ENCODE data around the gene SNRNP70.
"Not testable (repeated sequence)": the region's sequence is repeated elsewhere in the genome, so short reads cannot be mapped to it uniquely, and the experiment has no call there.

SNRNP70 gene

GRCh38 chr19:49121841-49122240 is 36.6 kb downstream of the SNRNP70 start:
- not testable (repeated sequence) for DNase-seq

- not testable (repeated sequence) for DNase-seq
These were observed 38.0 kb downstream of the SNRNP70 start for GRCh38 chr19:49123285-49123684.

GRCh38 chr19:49125025-49125731 is 39.9 kb downstream of the SNRNP70 start:
- DNase-seq: no peak

- no peak for DNase-seq
These were observed 41.3 kb downstream of the SNRNP70 start for GRCh38 chr19:49126575-49126974.

GRCh38 chr19:49127225-49127624 is 42.0 kb downstream of the SNRNP70 start:
- not testable (repeated sequence) for DNase-seq

GRCh38 chr19:49127674-49128544 is 42.7 kb downstream of the SNRNP70 start:
- DNase-seq: peak; percentile 99

- DNase-seq: no peak
These were observed 43.4 kb downstream of the SNRNP70 start for GRCh38 chr19:49128545-49129237.

GRCh38 chr19:49129238-49129583 is 44.0 kb downstream of the SNRNP70 start:
- DNase-seq: no peak

- no peak for DNase-seq
These were observed 45.1 kb downstream of the SNRNP70 start for GRCh38 chr19:49130325-49130724.

GRCh38 chr19:49132974-49133609 is 47.8 kb downstream of the SNRNP70 start:
- no peak for DNase-seq

- DNase-seq: peak; percentile 80
These were observed 48.6 kb downstream of the SNRNP70 start for GRCh38 chr19:49133621-49134454.

- no peak for DNase-seq
These were observed 50.4 kb downstream of the SNRNP70 start for GRCh38 chr19:49135686-49136085.

- DNase-seq: no peak
These were observed 51.5 kb downstream of the SNRNP70 start for GRCh38 chr19:49136771-49137171.

GRCh38 chr19:49140951-49141350 is 55.7 kb downstream of the SNRNP70 start:
- DNase-seq: no peak

- no peak for DNase-seq
These were observed 56.1 kb downstream of the SNRNP70 start for GRCh38 chr19:49141352-49141751.

- DNase-seq: peak; percentile 89
These were observed 57.6 kb downstream of the SNRNP70 start for GRCh38 chr19:49142866-49143335.

GRCh38 chr19:49145573-49146407 is 60.5 kb downstream of the SNRNP70 start:
- peak; percentile 88 for DNase-seq

GRCh38 chr19:49146408-49146770 is 61.1 kb downstream of the SNRNP70 start:
- DNase-seq: not testable (repeated sequence)

GRCh38 chr19:49148044-49148682 is 62.9 kb downstream of the SNRNP70 start:
- no peak for DNase-seq
